ENCODE data around the gene METAP1D. TPM values are rescaled to one million over a fixed set of nuclear protein-coding genes. Genes with fewer than 3 reads are reported as not detected.
"Not testable (repeated sequence)": the region's sequence is repeated elsewhere in the genome, so short reads cannot be mapped to it uniquely, and the experiment has no call there.

Gene METAP1D
- total RNA-seq, 1 experiment from 2014 or later = 32.4 TPM

DNA sequence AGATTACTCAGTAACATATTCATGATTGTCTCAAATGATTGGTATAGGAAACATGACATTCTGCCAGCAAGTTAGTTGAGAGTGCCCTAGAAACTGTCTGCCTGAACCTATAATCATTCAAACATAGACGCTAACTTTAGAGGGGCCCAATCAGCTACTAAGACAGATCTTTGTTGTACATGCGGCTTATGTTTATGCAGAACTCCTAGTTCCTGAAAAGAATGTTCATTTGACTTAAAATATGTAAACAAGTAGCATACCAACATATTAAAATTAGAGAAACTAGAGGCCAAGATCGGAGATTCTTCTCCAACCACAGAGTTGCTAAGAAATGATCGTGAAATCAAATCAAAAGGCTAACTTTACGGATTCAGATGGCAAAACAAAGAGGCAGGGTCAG is 4.2 kb upstream of the METAP1D start:
- no TSS peak for BruUV-seq (replicated peaks)
- Histone ChIP-seq H3K27ac (no peak overlapping the region), H4K20me1 (ENCODE audit: insufficient read depth) (no peaks in the 10 kb centered on the region), H3K9me3 (ENCODE audit: insufficient read depth, low read depth) (no peaks in the 10 kb centered on the region), H3K27me3 (ENCODE audit: insufficient read depth, low read depth) (no peaks in the 10 kb centered on the region), H2AFZ (no peak overlapping the region), H3K4me1 (replicated peaks; ENCODE audit: insufficient read depth) (peaks cover 12% of the 10 kb centered on the region), H3K4me2 (no peak overlapping the region), H3K36me3 (ENCODE audit: low read depth) (no peaks in the 10 kb centered on the region), H3K4me3 (no peak overlapping the region), H3K9me2 (ENCODE audit: insufficient read depth) (no peaks in the 10 kb centered on the region), H3K79me2 (ENCODE audit: low read depth) (peaks cover 3% of the 10 kb centered on the region; the same call in 1 of the 2 replicates), H3F3A (ENCODE audit: insufficient read depth, low read depth) (peaks cover 6% of the 10 kb centered on the region; the same call in 1 of the 2 replicates)
- DNase-seq = no peak
- ChIA-PET POLR2A (ENCODE audit: unreplicated experiment) (no interaction called here), CTCF (interaction anchor here (1.3 kb wide), 1 partner anchor 103 kb away, joined by 4 read pairs; no protein-coding TSS in a partner anchor)
- no peak for TF ChIP-seq EZH2 (IDR thresholded peaks at IDR 0.05; ENCODE audit: low read depth)
- TF ChIP-seq, protein P1, sequence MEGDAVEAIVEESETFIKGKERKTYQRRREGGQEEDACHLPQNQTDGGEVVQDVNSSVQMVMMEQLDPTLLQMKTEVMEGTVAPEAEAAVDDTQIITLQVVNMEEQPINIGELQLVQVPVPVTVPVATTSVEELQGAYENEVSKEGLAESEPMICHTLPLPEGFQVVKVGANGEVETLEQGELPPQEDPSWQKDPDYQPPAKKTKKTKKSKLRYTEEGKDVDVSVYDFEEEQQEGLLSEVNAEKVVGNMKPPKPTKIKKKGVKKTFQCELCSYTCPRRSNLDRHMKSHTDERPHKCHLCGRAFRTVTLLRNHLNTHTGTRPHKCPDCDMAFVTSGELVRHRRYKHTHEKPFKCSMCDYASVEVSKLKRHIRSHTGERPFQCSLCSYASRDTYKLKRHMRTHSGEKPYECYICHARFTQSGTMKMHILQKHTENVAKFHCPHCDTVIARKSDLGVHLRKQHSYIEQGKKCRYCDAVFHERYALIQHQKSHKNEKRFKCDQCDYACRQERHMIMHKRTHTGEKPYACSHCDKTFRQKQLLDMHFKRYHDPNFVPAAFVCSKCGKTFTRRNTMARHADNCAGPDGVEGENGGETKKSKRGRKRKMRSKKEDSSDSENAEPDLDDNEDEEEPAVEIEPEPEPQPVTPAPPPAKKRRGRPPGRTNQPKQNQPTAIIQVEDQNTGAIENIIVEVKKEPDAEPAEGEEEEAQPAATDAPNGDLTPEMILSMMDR (conservative IDR thresholded peaks at IDR 0.05) = no peak
- intact Hi-C loops (cut with micrococcal nuclease; ENCODE audit: unreplicated experiment) = no loop called here

DNA sequence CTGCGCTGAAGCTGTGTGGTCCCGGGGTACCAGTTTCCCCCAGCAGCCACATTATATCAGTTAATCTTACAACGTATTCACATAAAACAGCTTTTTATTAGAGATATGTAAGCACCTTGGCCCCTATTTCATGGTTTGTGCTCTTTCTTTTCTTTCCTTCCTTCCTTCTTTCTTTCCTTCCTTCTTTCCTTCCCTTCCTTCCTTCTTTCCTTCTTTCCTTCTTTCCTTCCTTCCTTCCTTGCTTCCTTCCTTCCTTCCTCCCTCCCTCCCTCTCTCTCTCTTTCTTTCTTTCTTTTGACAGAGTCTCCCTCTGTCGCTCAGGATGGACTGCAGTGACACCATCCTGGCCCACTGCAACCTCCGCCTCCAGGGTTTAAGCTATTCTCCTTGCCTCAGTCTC is 3.7 kb upstream of the METAP1D start:
- H3K27me3 ChIP-seq (ENCODE audit: insufficient read depth, low read depth) = no peaks in the 10 kb centered on the region
- BruUV-seq (replicated peaks) = no TSS peak
- POLR2A ChIA-PET (ENCODE audit: unreplicated experiment) = no interaction called here
- TF ChIP-seq EZH2 (IDR thresholded peaks at IDR 0.05; ENCODE audit: low read depth) = no peak
- TF ChIP-seq, protein P1 (conservative IDR thresholded peaks at IDR 0.05) = no peak
- peaks cover 16% of the 10 kb centered on the region for H3K4me1 ChIP-seq (replicated peaks; ENCODE audit: insufficient read depth)
- no peaks in the 10 kb centered on the region for H3K9me3 ChIP-seq (ENCODE audit: insufficient read depth, low read depth)
- peaks cover 7% of the 10 kb centered on the region; the same call in 1 of the 2 replicates for H3K79me2 ChIP-seq (ENCODE audit: low read depth)
- H3K36me3 ChIP-seq (ENCODE audit: low read depth) = no peaks in the 10 kb centered on the region
- DNase-seq = no peak
- peaks cover 6% of the 10 kb centered on the region; the same call in 1 of the 2 replicates for H3F3A ChIP-seq (ENCODE audit: insufficient read depth, low read depth)
- no peak overlapping the region for H3K4me3 ChIP-seq
- H4K20me1 ChIP-seq (ENCODE audit: insufficient read depth) = no peaks in the 10 kb centered on the region
- H3K9me2 ChIP-seq (ENCODE audit: insufficient read depth) = no peaks in the 10 kb centered on the region
- H3K27ac ChIP-seq = no peak overlapping the region
- intact Hi-C loops (cut with micrococcal nuclease; ENCODE audit: unreplicated experiment) = no loop called here
- H2AFZ ChIP-seq = no peak overlapping the region
- H3K4me2 ChIP-seq = no peak overlapping the region
- CTCF ChIA-PET = interaction anchor here (0.7 to 1.3 kb wide), 2 partner anchors 81 to 103 kb away, joined by 4 to 15 read pairs; no protein-coding TSS in a partner anchor

DNA sequence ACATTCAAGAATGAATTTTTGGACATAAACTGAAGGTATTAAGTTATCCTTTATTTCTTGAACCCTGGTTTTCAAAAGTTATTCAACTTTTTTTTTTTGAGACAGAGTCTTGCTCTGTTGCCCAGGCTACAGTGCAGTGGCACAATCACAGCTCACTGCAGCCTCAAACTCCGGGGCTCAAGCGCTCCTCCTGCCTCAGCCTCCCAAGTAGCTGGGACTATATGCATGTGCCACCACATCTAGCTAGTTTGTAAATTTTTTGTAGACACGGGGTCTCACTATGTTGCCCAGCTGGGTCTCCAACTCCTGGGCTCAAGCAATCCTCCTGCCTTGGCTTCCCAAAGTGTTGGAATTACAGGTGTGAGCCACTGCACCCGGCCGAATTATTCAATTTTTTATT is 2.7 kb upstream of the METAP1D start:
- H3K9me3 ChIP-seq (ENCODE audit: insufficient read depth, low read depth); H3K4me3 ChIP-seq; BruUV-seq (replicated peaks); H3F3A ChIP-seq (ENCODE audit: insufficient read depth, low read depth); DNase-seq; intact Hi-C loops (cut with micrococcal nuclease; ENCODE audit: unreplicated experiment); H3K79me2 ChIP-seq (ENCODE audit: low read depth); H3K27ac ChIP-seq; H3K9me2 ChIP-seq (ENCODE audit: insufficient read depth); H3K36me3 ChIP-seq (ENCODE audit: low read depth); H2AFZ ChIP-seq; POLR2A ChIA-PET (ENCODE audit: unreplicated experiment); H3K4me2 ChIP-seq; H3K27me3 ChIP-seq (ENCODE audit: insufficient read depth, low read depth); H4K20me1 ChIP-seq (ENCODE audit: insufficient read depth): not testable (repeated sequence)
- CTCF ChIA-PET = interaction anchor here (1.3 kb wide), 1 partner anchor 102 kb away, joined by 4 read pairs; no protein-coding TSS in a partner anchor
- peaks cover 17% of the 10 kb centered on the region for H3K4me1 ChIP-seq (replicated peaks; ENCODE audit: insufficient read depth)

DNA sequence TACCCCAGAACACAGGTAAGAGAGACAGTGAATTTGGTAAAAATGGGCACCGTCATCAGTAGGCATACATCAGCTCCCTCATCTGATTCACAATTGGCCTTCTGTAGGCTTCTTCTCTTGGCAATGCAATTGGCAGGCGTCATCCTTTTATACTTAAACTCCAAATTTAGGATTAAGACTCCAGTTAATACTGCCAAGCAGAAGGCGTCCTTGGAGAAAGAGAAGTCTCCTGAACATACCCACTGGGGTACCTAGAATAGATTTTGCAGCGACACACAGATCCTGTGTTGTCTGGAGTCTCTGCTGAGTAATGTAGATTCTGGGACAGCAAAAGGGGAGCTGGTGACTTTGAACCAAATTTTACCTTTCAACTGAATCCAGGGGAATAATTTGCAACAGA is 592 bp upstream of the METAP1D start:
- Histone ChIP-seq H3K36me3 (ENCODE audit: low read depth) (no peaks in the 10 kb centered on the region), H3K9me2 (ENCODE audit: insufficient read depth) (no peaks in the 10 kb centered on the region), H3K27me3 (ENCODE audit: insufficient read depth, low read depth) (no peaks in the 10 kb centered on the region), H3K9me3 (ENCODE audit: insufficient read depth, low read depth) (no peaks in the 10 kb centered on the region), H3K27ac (no peak overlapping the region), H3K4me3 (peak overlapping the region; percentile 65), H3K4me2 (peak overlapping the region; percentile 71), H3F3A (ENCODE audit: insufficient read depth, low read depth) (peaks cover 10% of the 10 kb centered on the region; the same call in 1 of the 2 replicates), H3K79me2 (ENCODE audit: low read depth) (peaks cover 8% of the 10 kb centered on the region; the same call in 1 of the 2 replicates), H3K4me1 (replicated peaks; ENCODE audit: insufficient read depth) (peaks cover 17% of the 10 kb centered on the region), H2AFZ (peak overlapping the region; percentile 96), H4K20me1 (ENCODE audit: insufficient read depth) (no peaks in the 10 kb centered on the region)
- intact Hi-C loops (cut with micrococcal nuclease; ENCODE audit: unreplicated experiment) = loop anchor here (1.0 kb wide), 4 partner anchors 77 to 466 kb away; partner anchors contain the start of genes DLX2 and HAT1
- POLR2A ChIA-PET (ENCODE audit: unreplicated experiment) = interaction anchor here (0.5 kb wide), 1 partner anchor 166 kb away, joined by 5 read pairs; no protein-coding TSS in a partner anchor
- DNase-seq = no peak
- BruUV-seq (replicated peaks) = TSS peak; percentile 65
- TF ChIP-seq EZH2 (IDR thresholded peaks at IDR 0.05; ENCODE audit: low read depth) = no peak
- TF ChIP-seq, protein P1 (conservative IDR thresholded peaks at IDR 0.05) = no peak
- CTCF ChIA-PET = no interaction called here

Measured in PC-9 (cell line).